HepG2 (cell line): Measurements from ENCODE around the gene FAM53B. TPM values are rescaled to one million over a fixed set of nuclear protein-coding genes. Genes with fewer than 3 reads are reported as not detected.

Experiments
- ASH2L ChIP-seq: fragments of 300-600, 200-600 bp; sonication (generic); IDR thresholded peaks from 2 replicates; pipeline ENCODE4 v1.7.0; 2017; ENCODE audit warnings: low read depth, mild to moderate bottlenecking, moderate library complexity, mixed read lengths, low read length; ENCODE audit not compliant: insufficient read length
- CBX5 ChIP-seq: sonication (generic); formaldehyde crosslinking; IDR thresholded peaks from 2 replicates; pipeline ENCODE4 v1.4.0; 2020; ENCODE audit warnings: missing genetic modification reagents, borderline replicate concordance
- CHCHD3 ChIP-seq: sonication (generic); formaldehyde crosslinking; IDR thresholded peaks from 2 replicates; pipeline ENCODE4 v1.8.0; 2022; ENCODE audit warnings: mild to moderate bottlenecking, missing genetic modification reagents, moderate library complexity
- ETV5 ChIP-seq: IDR thresholded peaks from 2 replicates; pipeline ENCODE4 v1.6.1; 2018; ENCODE audit warnings: missing biosample characterization, missing genetic modification reagents, inconsistent platforms, borderline replicate concordance
- GATAD1 ChIP-seq: IDR thresholded peaks from 2 replicates; pipeline ENCODE4 v1.6.1; 2016; ENCODE audit warnings: missing genetic modification reagents, missing compliant biosample characterization
- HOXA7 ChIP-seq: sonication (generic); formaldehyde crosslinking; IDR thresholded peaks from 2 replicates; pipeline ENCODE4 v1.8.1; 2022; ENCODE audit warnings: mild to moderate bottlenecking, missing genetic modification reagents, moderate library complexity
- KLF11 ChIP-seq: IDR thresholded peaks from 2 replicates; pipeline ENCODE4 v1.6.1; 2016; ENCODE audit warnings: missing compliant biosample characterization
- NPAS2 ChIP-seq: sonication (generic); formaldehyde crosslinking; IDR thresholded peaks from 2 replicates; pipeline ENCODE4 v1.8.0; 2022; ENCODE audit warnings: mild to moderate bottlenecking, missing genetic modification reagents, borderline replicate concordance
- PRMT3 ChIP-seq: sonication (generic); formaldehyde crosslinking; IDR thresholded peaks from 2 replicates; pipeline ENCODE4 v1.8.1; 2022; ENCODE audit warnings: low read depth, mild to moderate bottlenecking, moderate library complexity, missing genetic modification reagents, borderline replicate concordance
- TAF1 ChIP-seq: sonication (generic); formaldehyde crosslinking; IDR thresholded peaks from 2 replicates; pipeline ENCODE4 v1.4.0; 2020; ENCODE audit warnings: missing genetic modification reagents
- ZBTB3 ChIP-seq: sonication (generic); formaldehyde crosslinking; IDR thresholded peaks from 2 replicates; pipeline ENCODE4 v1.4.0; 2020; ENCODE audit warnings: low read depth, mild to moderate bottlenecking, moderate library complexity, missing genetic modification reagents, borderline replicate concordance
- ZC3H4 ChIP-seq: sonication (generic); formaldehyde crosslinking; IDR thresholded peaks from 2 replicates; pipeline ENCODE4 v1.4.0; 2020; ENCODE audit warnings: missing genetic modification reagents, borderline replicate concordance
- ZFAT ChIP-seq: sonication (generic); formaldehyde crosslinking; conservative IDR thresholded peaks from 2 replicates; pipeline ENCODE4 v1.8.1; 2023; ENCODE audit warnings: missing genetic modification reagents, inconsistent platforms
- ZNF451 ChIP-seq: sonication (generic); formaldehyde crosslinking; IDR thresholded peaks from 2 replicates; pipeline ENCODE4 v1.5.0; 2020; ENCODE audit warnings: mild to moderate bottlenecking, missing genetic modification reagents
- ZNF619 ChIP-seq: sonication (generic); formaldehyde crosslinking; IDR thresholded peaks from 2 replicates; pipeline ENCODE4 v1.4.0; 2020; ENCODE audit warnings: mild to moderate bottlenecking, missing genetic modification reagents
- ZNF879 ChIP-seq: sonication (generic); formaldehyde crosslinking; IDR thresholded peaks from 2 replicates; pipeline ENCODE4 v1.8.1; 2023; ENCODE audit warnings: missing genetic modification reagents
- polyA plus RNA-seq, 8 experiments: library from polyadenylated mRNA; depleted of rRNA in 3 of 8; stranded (reverse) in 7 of 8; unstranded in 1 of 8; fragments of >200 nt; fragmentation: Illumina TruSeq in 4 of 8; extraction: Trizol in 4 of 8; gene quantifications; 2 replicates each; pipeline versions ENCODE4 v1.2.1 to v1.2.3, GENCODE V29; 2011 to 2016; ENCODE audit warnings: low read depth in 4 of 8, missing spikeins in 1 of 8, mixed read lengths in 1 of 8; ENCODE audit not compliant: insufficient read depth in 1 of 8
- total RNA-seq, 5 experiments: library from RNA; depleted of rRNA; stranded (reverse); fragments of >200 nt; fragmentation: Illumina TruSeq; extraction: Trizol; gene quantifications; 2 replicates each; pipeline ENCODE4 v1.2.3, GENCODE V29; 2016; ENCODE audit warnings: low read depth in 1 of 5
- TF ChIP-seq, protein P1 (sequence below): sonication (generic); formaldehyde crosslinking; IDR thresholded peaks from 2 replicates; pipeline ENCODE4 v1.4.0; 2020; ENCODE audit warnings: missing genetic modification reagents
- TF ChIP-seq, protein P2 (sequence below): sonication (generic); formaldehyde crosslinking; IDR thresholded peaks from 2 replicates; pipeline ENCODE4 v1.4.0; 2020; ENCODE audit warnings: mild to moderate bottlenecking, missing genetic modification reagents
- TF ChIP-seq, protein P3 (sequence below): sonication (generic); formaldehyde crosslinking; conservative IDR thresholded peaks from 2 replicates; pipeline ENCODE4 v1.4.0; 2020; ENCODE audit warnings: missing genetic modification reagents
- TF ChIP-seq, protein P4 (sequence below): IDR thresholded peaks from 2 replicates; pipeline ENCODE4 v1.6.1; 2016; ENCODE audit warnings: low read depth

Gene FAM53B
- total and polyA plus RNA-seq, 2 of the 13 experiments (the other 11 are each of a cell fraction or from before 2014, with no cell fraction given) = 6.4 to 19.3 TPM

DNA sequence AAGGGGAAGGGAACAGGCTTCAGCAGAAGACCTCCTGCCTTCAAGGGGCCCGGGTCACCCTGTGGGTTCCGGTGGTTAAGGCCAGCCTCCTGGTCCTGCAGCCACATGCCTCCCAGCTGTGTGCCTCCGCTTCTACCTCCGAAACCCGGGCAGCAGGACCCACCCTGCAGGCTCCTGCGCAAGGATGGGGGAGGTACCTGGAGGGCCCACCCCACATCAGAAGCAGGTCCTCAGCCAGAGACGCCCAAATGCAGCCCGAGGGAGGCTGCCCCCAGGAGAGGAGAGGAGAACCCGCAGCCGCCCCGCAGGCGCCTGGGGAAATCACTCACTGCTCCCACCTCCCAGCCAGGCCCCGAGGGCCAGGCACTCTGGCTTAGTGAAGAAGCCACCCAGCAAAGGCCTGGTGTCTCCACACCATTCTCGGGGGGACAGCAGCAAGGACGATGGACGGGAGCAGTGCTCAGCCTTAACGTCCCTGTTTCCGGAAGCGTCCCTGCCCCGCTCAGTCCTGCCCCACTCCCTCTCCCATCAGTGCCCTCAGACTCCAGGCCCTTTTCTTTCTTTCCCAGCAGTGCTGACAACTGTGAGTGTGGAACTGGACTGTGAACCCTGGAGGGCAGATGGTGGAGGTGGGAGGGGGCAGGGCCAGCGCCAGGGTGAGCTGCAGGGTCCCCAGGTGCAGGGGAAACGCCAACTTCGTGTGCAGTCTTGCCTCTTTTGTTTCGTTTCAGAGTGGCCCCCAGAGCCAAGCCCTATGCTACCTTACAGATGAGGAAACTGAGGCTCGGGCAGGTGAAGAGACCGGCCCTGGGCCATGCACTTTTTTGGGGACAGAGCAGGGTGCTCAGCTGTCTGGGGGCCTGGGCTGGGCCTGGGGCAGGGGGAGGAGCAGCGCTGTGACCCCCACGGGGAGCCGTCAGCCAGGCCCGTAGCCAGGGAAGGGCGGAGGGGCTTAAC lies 138.0 kb downstream of the FAM53B start (continued):
- TF ChIP-seq, protein P1, sequence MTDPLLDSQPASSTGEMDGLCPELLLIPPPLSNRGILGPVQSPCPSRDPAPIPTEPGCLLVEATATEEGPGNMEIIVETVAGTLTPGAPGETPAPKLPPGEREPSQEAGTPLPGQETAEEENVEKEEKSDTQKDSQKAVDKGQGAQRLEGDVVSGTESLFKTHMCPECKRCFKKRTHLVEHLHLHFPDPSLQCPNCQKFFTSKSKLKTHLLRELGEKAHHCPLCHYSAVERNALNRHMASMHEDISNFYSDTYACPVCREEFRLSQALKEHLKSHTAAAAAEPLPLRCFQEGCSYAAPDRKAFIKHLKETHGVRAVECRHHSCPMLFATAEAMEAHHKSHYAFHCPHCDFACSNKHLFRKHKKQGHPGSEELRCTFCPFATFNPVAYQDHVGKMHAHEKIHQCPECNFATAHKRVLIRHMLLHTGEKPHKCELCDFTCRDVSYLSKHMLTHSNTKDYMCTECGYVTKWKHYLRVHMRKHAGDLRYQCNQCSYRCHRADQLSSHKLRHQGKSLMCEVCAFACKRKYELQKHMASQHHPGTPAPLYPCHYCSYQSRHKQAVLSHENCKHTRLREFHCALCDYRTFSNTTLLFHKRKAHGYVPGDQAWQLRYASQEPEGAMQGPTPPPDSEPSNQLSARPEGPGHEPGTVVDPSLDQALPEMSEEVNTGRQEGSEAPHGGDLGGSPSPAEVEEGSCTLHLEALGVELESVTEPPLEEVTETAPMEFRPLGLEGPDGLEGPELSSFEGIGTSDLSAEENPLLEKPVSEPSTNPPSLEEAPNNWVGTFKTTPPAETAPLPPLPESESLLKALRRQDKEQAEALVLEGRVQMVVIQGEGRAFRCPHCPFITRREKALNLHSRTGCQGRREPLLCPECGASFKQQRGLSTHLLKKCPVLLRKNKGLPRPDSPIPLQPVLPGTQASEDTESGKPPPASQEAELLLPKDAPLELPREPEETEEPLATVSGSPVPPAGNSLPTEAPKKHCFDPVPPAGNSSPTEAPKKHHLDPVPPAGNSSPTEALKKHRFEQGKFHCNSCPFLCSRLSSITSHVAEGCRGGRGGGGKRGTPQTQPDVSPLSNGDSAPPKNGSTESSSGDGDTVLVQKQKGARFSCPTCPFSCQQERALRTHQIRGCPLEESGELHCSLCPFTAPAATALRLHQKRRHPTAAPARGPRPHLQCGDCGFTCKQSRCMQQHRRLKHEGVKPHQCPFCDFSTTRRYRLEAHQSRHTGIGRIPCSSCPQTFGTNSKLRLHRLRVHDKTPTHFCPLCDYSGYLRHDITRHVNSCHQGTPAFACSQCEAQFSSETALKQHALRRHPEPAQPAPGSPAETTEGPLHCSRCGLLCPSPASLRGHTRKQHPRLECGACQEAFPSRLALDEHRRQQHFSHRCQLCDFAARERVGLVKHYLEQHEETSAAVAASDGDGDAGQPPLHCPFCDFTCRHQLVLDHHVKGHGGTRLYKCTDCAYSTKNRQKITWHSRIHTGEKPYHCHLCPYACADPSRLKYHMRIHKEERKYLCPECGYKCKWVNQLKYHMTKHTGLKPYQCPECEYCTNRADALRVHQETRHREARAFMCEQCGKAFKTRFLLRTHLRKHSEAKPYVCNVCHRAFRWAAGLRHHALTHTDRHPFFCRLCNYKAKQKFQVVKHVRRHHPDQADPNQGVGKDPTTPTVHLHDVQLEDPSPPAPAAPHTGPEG (CRISPR knock-in tag) = no peak; the same call in 1 of the 2 replicates
- TF ChIP-seq ZNF451 (CRISPR knock-in tag) (0 out of 2 replicates have a peak, but pooled peaks have one; percentile 51), ZNF879 (CRISPR knock-in tag) (no peak; the same call in 1 of the 2 replicates), ZNF619 (no peak), KLF11 (CRISPR knock-in tag) (no peak), PRMT3 (CRISPR knock-in tag) (no peak), GATAD1 (CRISPR knock-in tag) (peak; percentile 40; the same call in 1 of the 2 replicates), TAF1 (peak; percentile 57; the same call in 1 of the 2 replicates), CHCHD3 (CRISPR knock-in tag) (no peak), NPAS2 (CRISPR knock-in tag) (no peak), CBX5 (CRISPR knock-in tag) (no peak), ZC3H4 (no peak), ASH2L (peak; percentile 14), HOXA7 (no peak), ZBTB3 (CRISPR knock-in tag) (no peak), ETV5 (CRISPR knock-in tag) (peak; percentile 53; the same call in 1 of the 2 replicates), ZFAT (CRISPR knock-in tag) (no peak)
- TF ChIP-seq, protein P2, sequence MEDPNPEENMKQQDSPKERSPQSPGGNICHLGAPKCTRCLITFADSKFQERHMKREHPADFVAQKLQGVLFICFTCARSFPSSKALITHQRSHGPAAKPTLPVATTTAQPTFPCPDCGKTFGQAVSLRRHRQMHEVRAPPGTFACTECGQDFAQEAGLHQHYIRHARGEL = no peak
- TF ChIP-seq, protein P3, sequence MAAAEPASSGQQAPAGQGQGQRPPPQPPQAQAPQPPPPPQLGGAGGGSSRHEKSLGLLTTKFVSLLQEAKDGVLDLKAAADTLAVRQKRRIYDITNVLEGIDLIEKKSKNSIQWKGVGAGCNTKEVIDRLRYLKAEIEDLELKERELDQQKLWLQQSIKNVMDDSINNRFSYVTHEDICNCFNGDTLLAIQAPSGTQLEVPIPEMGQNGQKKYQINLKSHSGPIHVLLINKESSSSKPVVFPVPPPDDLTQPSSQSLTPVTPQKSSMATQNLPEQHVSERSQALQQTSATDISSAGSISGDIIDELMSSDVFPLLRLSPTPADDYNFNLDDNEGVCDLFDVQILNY (CRISPR knock-in tag) = no peak
- TF ChIP-seq, protein P4, sequence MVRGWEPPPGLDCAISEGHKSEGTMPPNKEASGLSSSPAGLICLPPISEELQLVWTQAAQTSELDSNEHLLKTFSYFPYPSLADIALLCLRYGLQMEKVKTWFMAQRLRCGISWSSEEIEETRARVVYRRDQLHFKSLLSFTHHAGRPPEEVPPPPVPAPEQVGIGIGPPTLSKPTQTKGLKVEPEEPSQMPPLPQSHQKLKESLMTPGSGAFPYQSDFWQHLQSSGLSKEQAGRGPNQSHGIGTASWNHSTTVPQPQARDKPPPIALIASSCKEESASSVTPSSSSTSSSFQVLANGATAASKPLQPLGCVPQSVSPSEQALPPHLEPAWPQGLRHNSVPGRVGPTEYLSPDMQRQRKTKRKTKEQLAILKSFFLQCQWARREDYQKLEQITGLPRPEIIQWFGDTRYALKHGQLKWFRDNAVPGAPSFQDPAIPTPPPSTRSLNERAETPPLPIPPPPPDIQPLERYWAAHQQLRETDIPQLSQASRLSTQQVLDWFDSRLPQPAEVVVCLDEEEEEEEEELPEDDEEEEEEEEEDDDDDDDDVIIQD (CRISPR knock-in tag) = peak; percentile 90; the same call in 1 of the 2 replicates
